Activated CD8-positive, alpha-beta T cell treated with anti-CD3 and anti-CD28 coated beads, Interleukin-2, amount 10 ng/mL, durations not matched to agents 7 days and 5 days (primary cell): ENCODE measurements around the gene OR9A2. TPM values are rescaled to one million over a fixed set of nuclear protein-coding genes. Genes with fewer than 3 reads are reported as not detected.

Experiments
- ATAC-seq: fragments of 150-1000 bp; cut with Tn5 transposase; one replicate; pipeline ENCODE4 v1.10.0; 2021; ENCODE audit warnings: moderate library complexity
- CTCF ChIA-PET: fragments of 350-600 bp; sonication (Branson Sonifier 250); formaldehyde crosslinking; loops from one replicate; lab custom pipeline; 2021; ENCODE audit warnings: antibody characterized with exemption; lab: Charles Lee
- POLR2A ChIA-PET: fragments of 350-600 bp; sonication (Branson Sonifier 250); formaldehyde crosslinking; loops from one replicate; lab custom pipeline; 2021; ENCODE audit warnings: antibody characterized with exemption; lab: Charles Lee
- DNase-seq: peaks from one replicate; pipeline ENCODE4 v3.0.0-alpha.2; 2020
- H3K27ac Mint-ChIP-seq: one replicate; pipeline ENCODE4 v1.8.0; 2021; ENCODE audit warnings: mild to moderate bottlenecking, mixed read lengths
- H3K27me3 Mint-ChIP-seq: one replicate; pipeline ENCODE4 v1.8.0; 2021; ENCODE audit warnings: low read depth, mixed read lengths
- H3K36me3 Mint-ChIP-seq: one replicate; pipeline ENCODE4 v1.8.0; 2021; ENCODE audit warnings: low read depth, mixed read lengths
- H3K4me1 Mint-ChIP-seq: one replicate; pipeline ENCODE4 v1.8.0; 2021; ENCODE audit warnings: low read depth, mixed read lengths
- H3K4me3 Mint-ChIP-seq: one replicate; pipeline ENCODE4 v1.8.0; 2021; ENCODE audit warnings: mild to moderate bottlenecking, mixed read lengths
- H3K9me3 Mint-ChIP-seq: one replicate; pipeline ENCODE4 v1.8.0; 2022; ENCODE audit warnings: mixed read lengths; ENCODE audit not compliant: insufficient read depth
- total RNA-seq, 2 experiments: library from RNA; stranded (reverse); gene quantifications; one replicate each; pipeline ENCODE4 v1.2.3, GENCODE V29; 2021

OR9A2 gene
- total RNA-seq, 2 experiments from 2014 or later = not detected

- Mint-ChIP-seq H3K27me3 (peaks cover 10% of the 10 kb centered on the region), H3K27ac (no peak overlapping the region), H3K4me1 (no peaks in the 10 kb centered on the region), H3K9me3 (no peaks in the 10 kb centered on the region), H3K4me3 (no peak overlapping the region), H3K36me3 (no peaks in the 10 kb centered on the region)
- ATAC-seq = no peak
- POLR2A ChIA-PET = no interaction called here
- CTCF ChIA-PET = interaction anchor here (2.3 kb wide), 1 partner anchor 167 kb away, joined by 9 read pairs; no protein-coding TSS in a partner anchor
- no peak for DNase-seq
These were observed 20.4 kb upstream of the OR9A2 start for GRCh38 chr7:143047326-143047725.

DNA sequence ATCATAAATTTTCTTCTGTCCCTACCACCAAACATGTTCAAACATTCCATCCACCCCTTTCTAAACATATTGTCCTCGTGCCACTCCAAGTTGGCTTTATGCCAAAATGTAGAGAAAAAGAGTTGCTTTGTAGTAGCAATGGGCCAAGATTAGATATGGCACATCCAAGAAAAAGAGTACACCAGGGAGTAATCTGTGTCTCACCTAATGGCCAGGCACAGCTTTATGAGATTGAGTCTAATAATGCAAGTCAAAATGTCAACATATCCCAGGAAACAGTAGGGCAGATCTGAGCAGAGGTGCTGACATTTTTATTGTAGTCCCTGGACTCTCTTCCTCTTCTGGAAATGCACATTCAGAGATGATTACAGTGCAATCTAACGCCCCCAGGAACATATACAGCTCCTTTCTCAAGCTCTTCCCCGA, 19.5 kb upstream of the OR9A2 start:
- CTCF ChIA-PET = interaction anchor here (2.3 kb wide), 1 partner anchor 168 kb away, joined by 9 read pairs; no protein-coding TSS in a partner anchor
- no peaks in the 10 kb centered on the region for H3K36me3 Mint-ChIP-seq
- POLR2A ChIA-PET = no interaction called here
- no peak for DNase-seq
- H3K27me3 Mint-ChIP-seq = peaks cover 12% of the 10 kb centered on the region
- no peak for ATAC-seq
- no peaks in the 10 kb centered on the region for H3K9me3 Mint-ChIP-seq
- H3K4me1 Mint-ChIP-seq = no peaks in the 10 kb centered on the region
- no peak overlapping the region for H3K4me3 Mint-ChIP-seq
- no peak overlapping the region for H3K27ac Mint-ChIP-seq

GRCh38 chr7:143043391-143043790, 16.5 kb upstream of the OR9A2 start:
- no peak overlapping the region for H3K27ac Mint-ChIP-seq
- H3K9me3 Mint-ChIP-seq = no peaks in the 10 kb centered on the region
- H3K4me3 Mint-ChIP-seq = no peak overlapping the region
- H3K36me3 Mint-ChIP-seq = no peaks in the 10 kb centered on the region
- ChIA-PET POLR2A (no interaction called here), CTCF (interaction anchor here (0.8 kb wide), 1 partner anchor 172 kb away, joined by 4 read pairs; no protein-coding TSS in a partner anchor)
- peaks cover 15% of the 10 kb centered on the region for H3K27me3 Mint-ChIP-seq
- DNase-seq = no peak
- no peaks in the 10 kb centered on the region for H3K4me1 Mint-ChIP-seq
- no peak for ATAC-seq

DNA sequence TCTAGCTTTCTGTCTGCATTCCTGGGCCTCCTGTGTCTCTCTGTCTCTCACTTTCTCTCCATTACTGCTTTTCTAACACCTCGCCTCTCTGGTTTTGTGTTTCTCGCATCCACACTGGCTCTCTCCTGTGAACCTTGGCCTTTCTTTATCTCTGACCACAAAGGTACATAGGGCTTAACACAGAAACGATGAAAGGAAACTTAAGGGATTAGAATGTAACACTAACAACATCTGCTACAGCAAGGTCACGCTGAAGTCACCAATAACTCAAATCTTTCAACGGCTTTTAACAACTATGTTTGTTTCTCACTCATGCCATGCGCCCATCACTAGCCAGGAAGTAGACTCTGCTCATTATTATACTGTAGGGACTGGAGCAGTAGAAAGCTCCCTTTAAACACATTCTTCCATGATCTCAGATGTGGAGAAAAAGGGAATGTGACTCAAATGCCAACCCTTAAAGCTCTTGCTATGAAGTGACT, 15.9 kb upstream of the OR9A2 start:
- ChIA-PET POLR2A (no interaction called here), CTCF (interaction anchor here (0.8 kb wide), 1 partner anchor 172 kb away, joined by 4 read pairs; no protein-coding TSS in a partner anchor)
- Mint-ChIP-seq H3K27me3 (peaks cover 15% of the 10 kb centered on the region), H3K36me3 (no peaks in the 10 kb centered on the region), H3K4me1 (no peaks in the 10 kb centered on the region), H3K27ac (no peak overlapping the region), H3K9me3 (no peaks in the 10 kb centered on the region), H3K4me3 (no peak overlapping the region)
- ATAC-seq = no peak
- no peak for DNase-seq

- DNase-seq = no peak
- H3K4me3 Mint-ChIP-seq = no peak overlapping the region
- CTCF ChIA-PET = interaction anchor here (0.8 kb wide), 1 partner anchor 173 kb away, joined by 4 read pairs; no protein-coding TSS in a partner anchor
- no peaks in the 10 kb centered on the region for H3K36me3 Mint-ChIP-seq
- peaks cover 15% of the 10 kb centered on the region for H3K27me3 Mint-ChIP-seq
- no peaks in the 10 kb centered on the region for H3K4me1 Mint-ChIP-seq
- ATAC-seq = no peak
- no peaks in the 10 kb centered on the region for H3K9me3 Mint-ChIP-seq
- POLR2A ChIA-PET = no interaction called here
- no peak overlapping the region for H3K27ac Mint-ChIP-seq
These were observed 15.3 kb upstream of the OR9A2 start for GRCh38 chr7:143042159-143042789.

- H3K27ac Mint-ChIP-seq = no peak overlapping the region
- peaks cover 13% of the 10 kb centered on the region for H3K27me3 Mint-ChIP-seq
- no peak for DNase-seq
- CTCF ChIA-PET = no interaction called here
- no peak for ATAC-seq
- no peaks in the 10 kb centered on the region for H3K4me1 Mint-ChIP-seq
- no peak overlapping the region for H3K4me3 Mint-ChIP-seq
- POLR2A ChIA-PET = no interaction called here
- no peaks in the 10 kb centered on the region for H3K9me3 Mint-ChIP-seq
- no peaks in the 10 kb centered on the region for H3K36me3 Mint-ChIP-seq
These were observed 14.4 kb upstream of the OR9A2 start for GRCh38 chr7:143041346-143041745.

DNA sequence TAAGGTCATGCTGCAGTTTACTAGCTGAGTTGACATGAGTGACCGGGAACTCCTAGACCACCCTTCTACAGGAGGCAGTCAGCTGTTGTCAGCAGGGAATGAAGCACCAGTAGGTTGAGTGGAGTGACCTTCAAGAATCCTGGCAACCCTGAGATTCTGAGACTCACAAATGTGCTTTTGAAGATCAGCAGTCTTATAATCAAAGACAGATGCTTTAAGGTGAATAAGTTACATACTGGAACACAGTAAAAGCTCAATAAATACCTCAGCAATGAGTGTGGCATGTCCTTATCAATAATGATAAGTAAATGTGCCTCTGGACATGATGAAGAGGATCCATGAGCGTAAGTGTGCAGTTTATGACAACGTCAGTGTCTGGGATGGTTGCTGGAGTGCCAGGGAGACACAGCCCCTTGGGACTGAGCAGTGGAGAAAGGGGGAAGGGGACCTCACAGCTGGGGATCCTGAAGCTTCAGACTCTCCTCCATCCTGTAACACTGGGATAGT, 13.3 kb upstream of the OR9A2 start:
- no peak for DNase-seq
- H3K4me3 Mint-ChIP-seq = no peak overlapping the region
- H3K9me3 Mint-ChIP-seq = no peaks in the 10 kb centered on the region
- no peaks in the 10 kb centered on the region for H3K4me1 Mint-ChIP-seq
- no peaks in the 10 kb centered on the region for H3K36me3 Mint-ChIP-seq
- POLR2A ChIA-PET = no interaction called here
- CTCF ChIA-PET = interaction anchor here (0.6 kb wide), 1 partner anchor 135 kb away, joined by 4 read pairs; no protein-coding TSS in a partner anchor
- no peak overlapping the region for H3K27ac Mint-ChIP-seq
- ATAC-seq = no peak
- H3K27me3 Mint-ChIP-seq = peaks cover 11% of the 10 kb centered on the region

- no peaks in the 10 kb centered on the region for H3K36me3 Mint-ChIP-seq
- H3K27ac Mint-ChIP-seq = no peak overlapping the region
- no peak for ATAC-seq
- DNase-seq = no peak
- no peak overlapping the region for H3K4me3 Mint-ChIP-seq
- no peaks in the 10 kb centered on the region for H3K4me1 Mint-ChIP-seq
- ChIA-PET CTCF (no interaction called here), POLR2A (no interaction called here)
- H3K27me3 Mint-ChIP-seq = peaks cover 17% of the 10 kb centered on the region
- H3K9me3 Mint-ChIP-seq = no peaks in the 10 kb centered on the region
These were observed 11.7 kb upstream of the OR9A2 start for GRCh38 chr7:143038635-143039034.

GRCh38 chr7:143027683-143028082, 751 bp upstream of the OR9A2 start:
- ATAC-seq (no peak), DNase-seq (no peak)
- H3K9me3 Mint-ChIP-seq = no peaks in the 10 kb centered on the region
- no peak overlapping the region for H3K27ac Mint-ChIP-seq
- POLR2A ChIA-PET = no interaction called here
- H3K36me3 Mint-ChIP-seq = no peaks in the 10 kb centered on the region
- H3K4me1 Mint-ChIP-seq = peaks cover 6% of the 10 kb centered on the region
- no peak overlapping the region for H3K4me3 Mint-ChIP-seq
- CTCF ChIA-PET = no interaction called here
- H3K27me3 Mint-ChIP-seq = peaks cover 3% of the 10 kb centered on the region

DNA sequence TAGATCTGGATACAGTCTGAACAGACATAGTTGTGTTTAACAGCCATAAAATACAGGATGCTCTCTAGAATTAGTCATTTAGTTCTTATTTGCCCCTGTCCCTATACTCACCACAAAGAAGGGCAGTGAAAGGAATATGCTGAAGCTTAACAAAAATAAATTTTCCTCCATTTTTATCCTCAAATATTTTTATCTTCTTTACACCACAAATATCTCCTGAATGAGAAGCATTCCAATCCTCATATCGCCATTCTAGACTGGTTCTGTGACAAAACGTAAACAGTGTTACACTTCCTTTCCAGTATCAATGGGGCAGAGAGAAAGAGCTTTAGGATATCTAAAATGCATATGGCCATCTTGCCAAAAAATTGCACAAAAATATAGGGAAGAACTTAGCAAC, 1.6 kb downstream of the OR9A2 start:
- CTCF ChIA-PET = interaction anchor here (1.7 to 2.5 kb wide), 2 partner anchors 11 to 190 kb away, joined by 3 to 10 read pairs; no protein-coding TSS in a partner anchor
- H3K36me3 Mint-ChIP-seq = no peaks in the 10 kb centered on the region
- H3K27ac Mint-ChIP-seq = no peak overlapping the region
- DNase-seq (no peak), ATAC-seq (no peak)
- peaks cover 3% of the 10 kb centered on the region for H3K27me3 Mint-ChIP-seq
- no peaks in the 10 kb centered on the region for H3K9me3 Mint-ChIP-seq
- no peak overlapping the region for H3K4me3 Mint-ChIP-seq
- no peaks in the 10 kb centered on the region for H3K4me1 Mint-ChIP-seq
- POLR2A ChIA-PET = no interaction called here

DNA sequence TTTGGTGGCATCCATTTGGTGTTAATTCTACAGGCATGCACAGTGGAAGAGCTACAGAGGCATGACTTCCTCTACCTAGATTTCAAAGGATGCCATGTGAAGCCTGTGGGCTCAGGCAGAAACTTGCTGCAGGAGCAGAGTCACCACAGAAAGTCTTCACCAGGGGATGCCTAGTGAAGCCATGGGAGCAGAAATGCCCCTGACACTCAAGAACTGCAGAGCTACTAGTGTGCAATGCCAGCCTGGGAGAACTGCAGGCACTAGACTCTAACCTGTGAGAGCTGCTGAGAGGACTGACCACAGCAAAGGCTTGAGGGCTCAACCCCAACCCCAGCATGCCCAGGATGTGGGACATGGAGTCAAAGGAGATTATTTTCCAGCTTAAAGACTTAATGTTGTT, 3.9 kb downstream of the OR9A2 start:
- ChIA-PET CTCF (interaction anchor here (2.5 kb wide), 1 partner anchor 192 kb away, joined by 10 read pairs; no protein-coding TSS in a partner anchor), POLR2A (interaction anchor here (0.9 kb wide), 1 partner anchor 23 kb away, joined by 3 read pairs; no protein-coding TSS in a partner anchor)
- Mint-ChIP-seq H3K9me3 (no peaks in the 10 kb centered on the region), H3K36me3 (no peaks in the 10 kb centered on the region), H3K27ac (no peak overlapping the region), H3K4me1 (no peaks in the 10 kb centered on the region), H3K27me3 (peaks cover 5% of the 10 kb centered on the region), H3K4me3 (no peak overlapping the region)
- DNase-seq = no peak
- no peak for ATAC-seq

DNA sequence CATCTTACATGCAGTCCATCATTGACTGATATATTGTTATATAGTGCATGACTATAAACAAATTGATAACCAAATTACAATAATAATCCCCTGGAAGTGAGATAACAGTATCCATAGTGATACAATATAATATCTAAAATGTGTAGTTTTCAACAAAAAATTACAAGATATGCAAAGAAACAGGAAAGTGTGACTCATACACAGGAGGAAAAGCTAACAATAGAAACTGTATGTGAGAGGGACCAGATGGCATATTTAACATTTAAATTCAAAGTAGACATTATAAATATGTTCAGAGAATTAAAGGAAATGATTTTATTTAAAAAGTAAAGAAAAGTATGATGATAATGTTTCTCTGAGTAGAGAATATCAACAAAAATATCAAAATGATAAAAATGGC, 8.0 kb downstream of the OR9A2 start:
- Mint-ChIP-seq H3K27ac (no peak overlapping the region), H3K4me1 (no peaks in the 10 kb centered on the region), H3K4me3 (no peak overlapping the region), H3K9me3 (no peaks in the 10 kb centered on the region), H3K36me3 (no peaks in the 10 kb centered on the region), H3K27me3 (peaks cover 20% of the 10 kb centered on the region)
- CTCF ChIA-PET = interaction anchor here (7.8 to 8.8 kb wide), 2 partner anchors 14 to 196 kb away, joined by 67 to 73 read pairs; no protein-coding TSS in a partner anchor
- DNase-seq (no peak), ATAC-seq (no peak)
- POLR2A ChIA-PET = no interaction called here
